H1 (cell line): ENCODE results near the gene TMEM183A. TPM values are rescaled to one million over a fixed set of nuclear protein-coding genes. Genes with fewer than 3 reads are reported as not detected.

Experiments
- ZNF274 ChIP-seq: IDR thresholded peaks from 2 replicates; pipeline ENCODE4 v1.7.0; 2012; ENCODE audit warnings: low read length, borderline replicate concordance; ENCODE audit errors: extremely low read depth
- polyA plus RNA-seq, 7 experiments: library from polyadenylated mRNA; depleted of rRNA in 3 of 7; stranded (reverse) in 5 of 7; unstranded in 2 of 7; fragments of >200 nt in 5 of 7; fragments of 200-250 nt in 2 of 7; gene quantifications; 1 replicate in 5 of 7; 2 replicates in 1 of 7; 4 replicates in 1 of 7; pipeline versions ENCODE4 v1.2.1 to v1.2.3, GENCODE V29; 2011 to 2013; ENCODE audit warnings: missing spikeins in 2 of 7, mixed read lengths in 2 of 7
- total RNA-seq: library from RNA; stranded (reverse); fragmentation: NEBNext Ultra II Directional; extraction: Animal tissue kit (Norgen Biotek cat#: 25700); gene quantifications from 2 replicates; pipeline ENCODE4 v1.2.1, GENCODE V29; 2021

TMEM183A gene
- total and polyA plus RNA-seq, 2 of the 8 experiments (the other 6 are each of a cell fraction or from before 2014, with no cell fraction given): 107 to 173 TPM

- TF ChIP-seq ZNF274: no peak
Observed at GRCh38 chr1:202994756-202995155, 12.4 kb upstream of the TMEM183A start (continued).
